GM19239 (cell line): Measurements from ENCODE around the gene SH3BP5L.
"Not testable (repeated sequence)": the region's sequence is repeated elsewhere in the genome, so short reads cannot be mapped to it uniquely, and the experiment has no call there.

ENCODE experiments used
- DNase-seq: peaks from one replicate; pipeline ENCODE4 v3.0.0; 2011; ENCODE audit warnings: low spot score; ENCODE audit not compliant: insufficient read length
- FAIRE-seq: peaks from 2 replicates; lab custom pipeline; 2011; peaks lifted over from hg19 to GRCh38; lab: Jason Lieb, UNC

Gene SH3BP5L

DNA sequence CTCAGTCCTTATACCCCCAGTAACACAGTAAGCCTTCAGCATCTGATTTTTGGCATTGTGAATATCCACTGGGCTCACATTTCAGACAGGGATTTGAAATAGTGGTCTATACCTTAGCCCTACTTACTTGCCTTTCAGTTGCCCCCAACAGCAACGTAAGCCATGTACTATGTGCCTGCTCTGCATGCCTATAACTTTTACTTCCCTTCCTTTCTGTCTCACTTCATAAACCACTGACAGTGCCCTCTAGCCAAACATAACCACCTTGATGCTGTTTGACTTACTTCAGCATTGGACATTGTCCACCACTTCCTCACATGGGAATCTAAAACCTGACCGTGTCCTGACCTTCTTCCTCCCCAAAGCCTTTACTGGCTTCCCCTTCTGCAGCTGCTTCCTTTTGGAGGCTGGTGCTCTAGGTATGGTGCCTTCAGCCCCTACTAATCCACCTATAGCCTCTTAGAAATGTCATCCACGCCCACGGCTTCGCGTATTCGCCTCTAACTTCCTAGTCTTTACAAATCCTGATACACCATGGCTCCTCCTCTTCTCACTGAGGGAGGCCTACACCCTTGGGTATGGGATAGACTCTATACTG lies 8.7 kb upstream of the SH3BP5L start:
- FAIRE-seq = no peak
- no peak for DNase-seq

DNA sequence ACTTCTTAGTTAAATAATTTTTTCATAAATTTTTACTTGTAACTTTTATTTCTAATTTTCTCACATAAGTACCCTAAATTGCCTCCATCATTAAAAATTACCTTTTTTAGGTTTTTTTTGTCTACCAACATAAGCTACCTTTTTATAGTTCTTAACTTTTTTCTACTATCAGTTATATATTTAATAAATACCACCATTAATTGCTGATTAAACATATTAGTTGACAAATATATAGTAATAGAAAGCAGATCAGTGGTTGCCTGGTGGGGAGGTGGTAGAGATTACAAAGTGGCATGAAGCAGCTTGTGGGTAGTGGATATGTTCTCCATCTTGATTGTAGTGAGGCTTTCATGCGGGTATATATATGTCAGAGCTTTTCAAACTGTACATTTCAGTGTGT lies 6.1 kb upstream of the SH3BP5L start:
- DNase-seq (no peak), FAIRE-seq (no peak)

DNA sequence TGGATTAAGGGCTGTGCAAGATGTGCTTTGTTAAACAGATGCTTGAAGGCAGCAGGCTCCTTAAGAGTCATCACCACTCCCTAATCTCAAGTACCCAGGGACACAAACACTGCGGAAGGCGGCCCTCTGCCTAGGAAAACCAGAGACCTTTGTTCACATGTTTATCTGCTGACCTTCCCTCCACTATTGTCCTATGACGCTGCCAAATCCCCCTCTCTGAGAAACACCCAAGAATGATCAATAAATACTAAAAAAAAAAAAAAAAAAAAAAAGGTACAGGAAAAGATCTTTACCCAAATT lies 5.0 kb upstream of the SH3BP5L start:
- not testable (repeated sequence) for DNase-seq, FAIRE-seq

DNA sequence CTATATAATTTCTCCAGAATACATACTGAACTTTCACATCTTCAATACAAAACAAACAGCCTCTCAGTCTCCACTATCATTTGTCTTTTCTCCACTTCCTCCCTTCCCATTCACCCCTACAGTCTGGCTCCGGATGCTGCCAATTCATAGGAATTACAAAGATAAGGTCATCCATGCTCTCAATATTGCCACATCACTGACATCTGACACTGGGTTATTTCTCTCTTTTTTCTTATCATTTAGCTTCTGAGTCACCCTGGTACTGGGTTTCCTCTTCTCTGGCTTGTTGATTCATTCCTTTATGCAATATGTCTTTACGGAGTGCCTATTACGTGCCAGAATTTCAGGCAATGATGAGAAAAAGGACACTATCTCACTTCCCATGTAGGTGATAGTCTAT lies 3.1 kb upstream of the SH3BP5L start:
- DNase-seq = no peak
- no peak for FAIRE-seq

DNA sequence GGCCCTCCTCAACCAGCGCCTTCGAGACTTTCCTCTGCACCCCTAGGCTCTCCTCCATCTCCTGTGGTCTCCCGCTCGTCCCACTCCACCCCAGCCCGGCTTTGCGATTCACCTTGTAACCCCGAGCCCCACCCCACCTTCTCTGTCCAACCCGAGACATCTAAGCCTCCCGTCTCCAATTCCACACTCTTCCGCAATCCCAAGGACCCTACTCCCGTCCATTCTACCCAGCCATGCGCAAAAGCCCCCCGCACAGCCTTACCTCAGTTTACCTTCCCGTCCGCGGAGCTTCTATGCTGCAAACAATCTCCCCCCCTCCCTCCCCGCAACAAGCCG lies 174 bp downstream of the SH3BP5L start:
- no peak for FAIRE-seq
- no peak for DNase-seq

DNA sequence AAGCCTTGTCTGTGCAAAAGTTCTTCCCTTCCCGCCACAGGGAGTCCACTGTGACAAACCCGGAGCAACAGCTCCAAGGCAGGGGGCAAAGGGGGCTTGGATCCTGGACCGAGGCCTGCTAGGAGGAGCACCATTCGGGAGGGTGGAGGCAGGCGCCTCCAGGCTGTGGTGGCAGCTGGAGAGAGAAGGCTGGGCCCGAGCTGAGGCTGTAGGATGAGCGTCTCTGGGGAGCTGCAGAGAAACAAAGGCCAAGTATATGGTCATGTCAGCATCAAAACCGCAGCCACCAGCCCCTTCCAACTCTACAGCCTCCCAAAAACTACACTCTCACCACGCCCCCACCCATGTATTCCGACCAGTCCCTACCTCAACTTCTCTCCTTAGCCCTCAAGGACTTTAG lies 579 bp downstream of the SH3BP5L start:
- DNase-seq (no peak), FAIRE-seq (no peak)

GRCh38 chr1:248824701-248825100 lies 1.0 kb downstream of the SH3BP5L start:
- no peak for FAIRE-seq

DNA sequence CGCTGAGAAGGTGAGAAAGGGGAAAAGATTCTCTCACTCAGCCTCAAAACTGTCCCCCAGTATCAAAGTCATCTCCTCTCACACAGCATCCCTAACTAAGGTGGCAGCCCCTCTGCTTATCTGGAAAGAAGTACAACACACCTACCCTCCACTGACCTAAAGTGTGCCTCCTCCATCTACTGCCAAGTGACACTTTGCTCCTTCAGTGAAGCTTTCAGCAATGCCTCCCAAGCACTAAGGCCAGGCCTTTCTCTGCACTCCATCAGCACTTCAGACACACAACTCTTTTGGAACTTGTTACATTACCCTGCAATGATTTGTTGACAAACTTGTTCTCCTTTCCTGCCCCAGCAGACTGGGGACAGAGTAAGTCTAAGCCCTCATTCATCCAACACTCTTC lies 1.4 kb downstream of the SH3BP5L start:
- no peak for DNase-seq
- FAIRE-seq = no peak

More at GRCh38 chr1:248824701-248825100, 1.0 kb downstream of the SH3BP5L start:
- no peak for DNase-seq

- DNase-seq = no peak
- FAIRE-seq = no peak
Observed at GRCh38 chr1:248823517-248824001, 2.2 kb downstream of the SH3BP5L start.

DNA sequence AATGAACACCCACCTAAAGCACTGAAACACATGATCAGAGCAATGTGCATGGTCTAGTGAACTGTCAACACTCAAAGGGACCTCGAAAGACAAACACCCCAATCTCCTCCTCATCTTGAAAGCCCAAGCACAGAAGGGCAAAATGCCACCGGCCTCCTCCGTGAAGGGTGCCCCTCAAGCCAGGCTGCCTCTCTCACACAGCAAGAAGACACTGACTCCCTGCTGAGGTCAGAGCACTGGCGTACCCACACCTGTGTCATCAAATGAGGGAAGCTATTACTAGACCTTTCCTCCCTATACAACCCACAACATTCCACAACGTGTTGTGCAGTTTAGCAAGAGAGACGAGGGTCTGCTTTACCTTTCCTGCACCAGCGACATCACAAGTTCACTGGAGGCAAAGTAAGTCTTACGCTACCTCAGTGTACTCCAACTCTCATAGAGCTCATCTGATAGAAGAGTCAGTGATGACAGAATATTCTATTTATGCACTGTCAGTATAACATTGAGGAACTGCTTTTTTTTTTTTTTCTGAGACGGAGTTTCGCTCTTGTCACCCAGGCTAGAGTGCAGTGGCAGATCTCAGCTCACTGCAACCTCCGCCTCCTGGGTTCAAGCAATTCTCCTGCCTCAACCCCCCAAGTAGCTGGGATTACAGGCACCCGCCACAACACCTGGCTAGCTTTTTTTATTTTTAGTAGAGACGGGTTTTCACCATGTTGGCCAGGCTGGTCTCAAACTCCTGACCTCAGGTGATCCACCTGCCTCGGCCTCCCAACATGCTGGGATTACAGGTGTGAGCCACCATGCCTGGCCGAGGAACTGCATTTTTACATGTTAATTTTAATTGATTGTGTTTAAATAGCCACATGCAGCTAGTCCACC lies 3.3 kb downstream of the SH3BP5L start:
- DNase-seq (no peak), FAIRE-seq (no peak)

DNA sequence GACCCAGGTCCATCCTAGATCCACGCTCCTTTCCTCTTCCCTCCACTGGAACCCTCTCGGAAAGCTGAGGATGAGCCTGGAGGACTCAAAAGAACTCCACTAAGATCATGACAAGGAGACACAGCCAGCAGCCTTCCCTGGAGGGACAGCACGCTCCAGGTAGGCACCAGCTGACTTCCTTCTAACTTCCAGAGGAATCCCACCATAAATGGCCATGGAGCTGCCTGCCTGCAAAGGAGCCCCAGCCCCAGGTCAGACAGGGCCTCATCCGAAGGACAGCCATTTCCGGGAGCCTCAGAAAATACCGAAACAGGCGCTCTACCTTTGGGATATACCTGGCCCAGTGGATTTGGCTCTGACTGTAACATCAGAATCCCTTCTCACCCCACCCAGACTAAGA lies 4.1 kb downstream of the SH3BP5L start:
- no peak for FAIRE-seq

GRCh38 chr1:248821101-248821500 lies 4.6 kb downstream of the SH3BP5L start:
- DNase-seq = no peak
- FAIRE-seq = no peak

More for the DNA sequence above, 4.1 kb downstream of the SH3BP5L start:
- no peak for DNase-seq

DNA sequence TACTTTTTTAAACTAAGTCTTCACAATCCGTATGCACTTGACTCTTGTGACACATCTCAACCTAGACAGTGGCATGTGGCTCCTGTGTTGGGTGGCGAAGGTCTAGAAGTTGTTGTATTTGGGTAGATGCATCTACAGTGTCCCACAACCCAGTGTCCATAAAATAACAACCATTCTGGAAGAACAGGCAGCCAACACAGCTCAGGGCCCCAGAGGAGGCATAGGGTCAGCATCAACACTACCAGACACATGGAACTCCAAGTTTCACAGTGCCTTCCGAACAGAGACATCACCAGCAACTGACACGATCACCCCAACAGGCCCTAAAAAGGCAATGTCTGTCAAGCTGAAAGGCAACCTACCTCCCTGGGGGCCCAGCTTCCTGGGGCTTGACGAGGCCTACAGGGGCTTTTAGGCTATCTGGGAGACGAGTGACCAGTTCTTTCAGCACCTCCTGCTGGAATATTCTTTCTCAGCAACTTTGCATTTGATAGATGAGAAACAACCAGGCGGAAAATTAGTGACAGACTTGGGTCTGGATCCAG lies 5.6 kb downstream of the SH3BP5L start:
- FAIRE-seq = no peak
- no peak for DNase-seq

DNA sequence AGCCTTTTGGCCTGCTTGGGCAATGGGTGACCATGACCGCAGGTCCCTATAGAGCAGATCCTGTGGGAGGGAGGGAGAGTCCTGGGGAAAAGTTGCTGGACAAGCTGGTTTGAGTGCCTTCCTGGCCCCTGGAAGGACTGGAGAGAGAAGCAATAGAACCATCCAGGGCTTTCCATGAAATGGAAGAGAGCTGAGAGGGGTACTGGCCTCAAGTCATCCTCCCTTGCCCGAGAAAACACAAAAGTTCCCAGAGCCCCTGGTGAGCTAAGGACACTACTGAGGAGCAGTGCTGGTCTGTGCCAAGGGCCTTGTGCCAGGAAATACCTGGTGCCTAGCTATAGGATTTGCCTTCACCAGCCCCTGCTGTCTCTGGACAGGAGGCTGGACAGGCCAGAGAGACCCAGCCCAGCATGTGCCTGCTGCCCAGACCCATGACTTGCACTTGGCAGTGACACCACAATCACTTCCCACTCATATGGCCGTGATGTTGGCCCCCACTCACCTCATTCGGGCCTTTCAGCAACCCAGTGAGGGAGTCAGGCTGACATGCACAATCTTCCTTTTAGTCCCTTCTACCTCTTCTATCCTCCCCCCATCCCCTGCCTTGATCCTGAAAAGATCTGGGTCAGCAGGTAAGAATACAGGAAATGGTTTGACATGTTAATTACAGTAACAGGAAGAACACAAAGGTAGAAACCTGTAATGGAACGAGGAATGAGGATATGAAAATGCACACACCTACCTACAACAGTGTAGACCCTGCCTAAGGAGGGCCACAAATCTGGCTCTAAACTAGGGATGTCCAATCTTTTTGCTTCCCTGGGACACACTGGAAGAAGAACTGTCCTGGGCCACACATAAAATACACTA lies 7.0 kb downstream of the SH3BP5L start:
- FAIRE-seq = no peak

GRCh38 chr1:248817065-248817464 lies 8.7 kb downstream of the SH3BP5L start:
- no peak for DNase-seq
- FAIRE-seq = no peak

More for the DNA sequence above, 7.0 kb downstream of the SH3BP5L start:
- DNase-seq = no peak

DNA sequence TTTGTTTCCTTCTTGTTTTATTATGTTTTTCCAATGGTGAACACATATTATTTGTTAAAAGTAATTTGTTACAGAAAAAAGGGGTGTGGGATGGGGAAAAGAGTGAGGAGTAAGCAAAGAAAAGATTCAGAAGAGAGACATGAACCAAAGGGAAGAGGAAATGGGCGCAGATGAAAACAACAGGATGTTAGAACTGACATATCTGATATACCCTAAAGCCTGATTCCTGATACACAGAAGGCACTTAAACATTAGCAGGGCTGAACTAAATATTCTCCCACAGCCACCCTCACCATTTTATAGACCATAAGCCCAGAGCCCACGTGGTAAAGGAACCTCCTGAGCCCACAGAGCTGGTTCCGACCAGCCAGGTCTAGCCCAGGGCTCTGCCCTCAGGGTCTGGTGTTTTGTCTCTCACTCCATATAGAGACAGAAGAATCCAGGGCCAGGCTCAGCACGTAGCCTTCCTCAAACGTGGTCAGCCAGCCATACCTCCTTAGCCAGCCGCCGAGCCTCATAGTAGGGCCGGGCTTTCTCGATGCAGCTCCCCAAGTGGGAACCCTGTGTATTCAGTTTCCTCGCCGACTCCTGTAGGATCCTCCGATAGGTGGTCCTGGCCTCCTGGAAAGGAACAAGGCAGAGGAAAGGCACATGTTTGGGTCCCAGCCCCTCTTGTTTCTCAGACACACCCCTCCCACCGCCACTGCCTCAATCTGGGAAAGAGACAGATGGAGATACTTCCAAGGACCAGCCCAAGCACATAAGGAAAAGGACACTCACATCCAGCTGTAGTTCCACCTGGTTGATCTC lies 9.5 kb downstream of the SH3BP5L start:
- DNase-seq = no peak
- FAIRE-seq = no peak

DNA sequence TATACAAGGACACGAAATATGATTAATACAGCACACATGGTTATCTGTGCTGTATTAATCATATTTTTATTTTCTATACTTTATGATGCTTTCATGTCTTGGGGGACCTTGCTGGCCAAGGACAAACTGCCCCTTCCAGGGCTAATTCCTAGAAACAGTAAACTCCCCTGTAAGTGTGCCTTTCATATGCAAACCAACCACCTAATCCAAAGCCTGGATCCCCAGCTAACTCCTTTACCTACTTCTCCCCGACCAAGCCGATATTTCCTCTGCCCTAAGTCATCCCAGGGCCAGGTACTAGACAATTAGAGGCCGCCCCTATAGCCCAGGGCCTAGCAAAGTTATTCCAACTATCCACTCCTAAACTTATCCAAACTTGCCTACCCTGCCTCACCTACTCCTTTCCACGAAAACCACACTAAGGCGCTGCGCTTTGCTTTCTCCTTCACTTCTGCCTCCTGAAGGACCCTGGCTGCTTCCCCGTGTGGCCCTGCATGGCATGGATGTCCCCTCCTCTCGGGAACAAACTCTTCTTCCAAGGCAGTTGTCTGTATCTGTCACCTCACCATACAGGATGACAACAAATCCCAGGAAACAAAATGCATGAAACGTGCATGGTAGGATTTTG lies 10.2 kb downstream of the SH3BP5L start:
- DNase-seq = no peak
- no peak for FAIRE-seq

DNA sequence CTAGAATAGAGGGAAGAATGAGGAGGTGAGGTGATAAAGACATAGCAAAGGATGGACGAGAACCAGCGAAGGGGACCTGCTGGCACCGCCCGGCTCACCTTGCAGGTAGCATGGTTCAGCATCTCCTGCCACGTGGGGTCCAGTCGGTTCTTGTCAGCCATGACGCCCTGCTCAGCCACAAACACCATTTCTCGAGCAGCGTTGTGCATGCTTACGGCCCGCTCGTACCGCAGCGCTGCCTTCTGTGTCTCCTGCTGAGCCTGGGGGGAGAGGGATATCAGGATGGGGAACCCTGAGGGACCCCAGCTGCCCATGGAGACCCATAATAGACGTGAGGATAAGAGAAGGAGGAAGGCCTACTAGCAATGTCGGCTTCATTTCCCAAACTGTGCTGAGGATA lies 11.4 kb downstream of the SH3BP5L start:
- DNase-seq (no peak), FAIRE-seq (no peak)

DNA sequence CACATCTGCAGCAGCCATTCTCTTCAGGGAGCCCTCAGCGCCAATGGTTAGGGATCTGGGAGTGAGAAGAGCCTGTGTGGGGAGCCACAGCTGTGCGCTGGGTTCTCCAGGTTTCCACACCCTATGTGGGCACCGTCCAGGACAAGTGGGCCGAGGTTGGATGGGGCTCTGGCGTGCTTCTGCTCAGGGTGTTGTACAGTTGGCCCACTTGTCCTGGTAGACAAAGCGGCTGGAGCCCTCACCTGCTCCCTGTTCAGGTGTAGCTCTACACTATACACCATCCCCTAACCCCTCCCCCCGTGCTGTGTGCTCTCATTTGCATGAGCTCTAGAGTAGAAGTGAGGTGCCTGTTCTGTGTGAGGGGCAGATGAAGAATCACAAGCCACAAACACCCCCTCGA lies 12.2 kb downstream of the SH3BP5L start:
- DNase-seq = no peak
- FAIRE-seq = no peak
